GM19395 (cell line): ENCODE data around the gene ANK2.

Experiments
- ATAC-seq: cut with Tn5 transposase; IDR thresholded peaks from one replicate; pipeline ENCODE4 v1.9.1; 2021; ENCODE audit warnings: mild to moderate bottlenecking, moderate library complexity; ENCODE audit not compliant: unreplicated experiment

ANK2 gene

GRCh38 chr4:113049421-113050370, at the start of gene ANK2:
Gene ANK2, plus strand, starts transcription at chr4:113049653. Its CDS starts 76 bp downstream, at chr4:113049729.
- no peak for ATAC-seq

GRCh38 chr4:113003841-113004240, 45.6 kb upstream of the ANK2 start:
- no peak for ATAC-seq

GRCh38 chr4:113004655-113005054, 44.8 kb upstream of the ANK2 start:
- no peak for ATAC-seq

- no peak for ATAC-seq
Observed at GRCh38 chr4:113006632-113007031, 42.8 kb upstream of the ANK2 start.

- no peak for ATAC-seq
Observed at GRCh38 chr4:113007151-113007550, 42.3 kb upstream of the ANK2 start.

- ATAC-seq, result no peak
Observed at GRCh38 chr4:113008135-113008534, 41.3 kb upstream of the ANK2 start.

- ATAC-seq, result no peak
Observed at GRCh38 chr4:113008716-113009115, 40.7 kb upstream of the ANK2 start.

GRCh38 chr4:113009461-113009860, 40.0 kb upstream of the ANK2 start:
- no peak for ATAC-seq

- no peak for ATAC-seq
Observed at GRCh38 chr4:113012122-113012725, 37.2 kb upstream of the ANK2 start.

- ATAC-seq, result no peak
Observed at GRCh38 chr4:113012786-113013185, 36.7 kb upstream of the ANK2 start.

GRCh38 chr4:113013751-113014150, 35.7 kb upstream of the ANK2 start:
- ATAC-seq, result no peak

GRCh38 chr4:113016377-113016776, 33.1 kb upstream of the ANK2 start:
- ATAC-seq, result no peak

GRCh38 chr4:113020966-113021365, 28.5 kb upstream of the ANK2 start:
- ATAC-seq, result no peak

GRCh38 chr4:113024388-113024787, 25.1 kb upstream of the ANK2 start:
- ATAC-seq, result no peak

GRCh38 chr4:113025416-113025815, 24.0 kb upstream of the ANK2 start:
- no peak for ATAC-seq

GRCh38 chr4:113026556-113026955, 22.9 kb upstream of the ANK2 start:
- no peak for ATAC-seq

- ATAC-seq, result no peak
Observed at GRCh38 chr4:113028074-113028473, 21.4 kb upstream of the ANK2 start.

- no peak for ATAC-seq
Observed at GRCh38 chr4:113031212-113031611, 18.2 kb upstream of the ANK2 start.

- ATAC-seq, result peak; percentile 73
Observed at GRCh38 chr4:113040793-113041192, 8.7 kb upstream of the ANK2 start.

GRCh38 chr4:113042502-113042901, 7.0 kb upstream of the ANK2 start:
- no peak for ATAC-seq

- no peak for ATAC-seq
Observed at GRCh38 chr4:113043591-113043990, 5.9 kb upstream of the ANK2 start.

- no peak for ATAC-seq
Observed at GRCh38 chr4:113050371-113050755, 910 bp downstream of the ANK2 start.
